ENCODE data around the gene MRPS27.

Gene MRPS27

GRCh38 chr5:72338689-72339209, 18.7 kb upstream of the MRPS27 start:
- no peak for TF ChIP-seq CTCF (IDR thresholded peaks at IDR 0.05)
- Mint-ChIP-seq H3K4me3 (no peak overlapping the region), H3K4me1 (no peaks in the 10 kb centered on the region), H3K36me3 (ENCODE audit: low read depth) (peaks cover 55% of the 10 kb centered on the region), H3K9me3 (no peaks in the 10 kb centered on the region), H3K27me3 (ENCODE audit: low read depth, poor library complexity) (no peaks in the 10 kb centered on the region), H3K27ac (no peak overlapping the region)
- no peak for DNase-seq

- Mint-ChIP-seq H3K4me1 (no peaks in the 10 kb centered on the region), H3K36me3 (ENCODE audit: low read depth) (peaks cover 52% of the 10 kb centered on the region), H3K27me3 (ENCODE audit: low read depth, poor library complexity) (no peaks in the 10 kb centered on the region), H3K9me3 (no peaks in the 10 kb centered on the region), H3K27ac (no peak overlapping the region), H3K4me3 (no peak overlapping the region)
- no peak for TF ChIP-seq CTCF (IDR thresholded peaks at IDR 0.05)
- no peak for DNase-seq
These were observed 17.1 kb upstream of the MRPS27 start for GRCh38 chr5:72337159-72337558.

- DNase-seq: no peak
- peaks cover 79% of the 10 kb centered on the region for H3K36me3 Mint-ChIP-seq (ENCODE audit: low read depth)
These were observed 10.7 kb upstream of the MRPS27 start for GRCh38 chr5:72330712-72331111.

GRCh38 chr5:72328172-72328571, 8.1 kb upstream of the MRPS27 start:
- DNase-seq: no peak
- TF ChIP-seq CTCF (IDR thresholded peaks at IDR 0.05): no peak
- H3K4me3 Mint-ChIP-seq: no peak overlapping the region
- H3K36me3 Mint-ChIP-seq (ENCODE audit: low read depth): peaks cover 80% of the 10 kb centered on the region
- no peaks in the 10 kb centered on the region for H3K9me3 Mint-ChIP-seq
- no peaks in the 10 kb centered on the region for H3K4me1 Mint-ChIP-seq
- H3K27ac Mint-ChIP-seq: no peak overlapping the region
- no peaks in the 10 kb centered on the region for H3K27me3 Mint-ChIP-seq (ENCODE audit: low read depth, poor library complexity)

More at GRCh38 chr5:72330712-72331111, 10.7 kb upstream of the MRPS27 start:
- Mint-ChIP-seq H3K4me3 (no peak overlapping the region), H3K27ac (no peak overlapping the region), H3K27me3 (ENCODE audit: low read depth, poor library complexity) (no peaks in the 10 kb centered on the region), H3K9me3 (no peaks in the 10 kb centered on the region), H3K4me1 (no peaks in the 10 kb centered on the region)
- TF ChIP-seq CTCF (IDR thresholded peaks at IDR 0.05): no peak

GRCh38 chr5:72326306-72326649, 6.2 kb upstream of the MRPS27 start:
- Mint-ChIP-seq H3K27me3 (ENCODE audit: low read depth, poor library complexity) (no peaks in the 10 kb centered on the region), H3K9me3 (no peaks in the 10 kb centered on the region), H3K4me1 (peaks cover 11% of the 10 kb centered on the region), H3K36me3 (ENCODE audit: low read depth) (peaks cover 66% of the 10 kb centered on the region), H3K4me3 (no peak overlapping the region), H3K27ac (no peak overlapping the region)
- no peak for DNase-seq
- TF ChIP-seq CTCF (IDR thresholded peaks at IDR 0.05): no peak

GRCh38 chr5:72325566-72326305, 5.7 kb upstream of the MRPS27 start:
- no peaks in the 10 kb centered on the region for H3K27me3 Mint-ChIP-seq (ENCODE audit: low read depth, poor library complexity)
- no peak overlapping the region for H3K4me3 Mint-ChIP-seq
- no peaks in the 10 kb centered on the region for H3K9me3 Mint-ChIP-seq
- no peak for DNase-seq
- no peak overlapping the region for H3K27ac Mint-ChIP-seq
- peaks cover 11% of the 10 kb centered on the region for H3K4me1 Mint-ChIP-seq
- TF ChIP-seq CTCF (IDR thresholded peaks at IDR 0.05): no peak
- peaks cover 60% of the 10 kb centered on the region for H3K36me3 Mint-ChIP-seq (ENCODE audit: low read depth)

All from nephron progenitor cell (in vitro differentiated cells).